Ascending aorta (tissue), 2 donors: ENCODE measurements around the gene ZFPL1. TPM values are rescaled to one million over a fixed set of nuclear protein-coding genes. Genes with fewer than 3 reads are reported as not detected.

Experiments used
- DNase-seq, 2 donors: peaks; one replicate each; pipeline ENCODE4 v3.0.0-alpha.2; 2019; ENCODE audit warnings: low spot score in 2 of 2
- H3K27ac ChIP-seq, 2 donors: fragments of 200-600 bp; sonication (generic); one replicate each; pipeline ENCODE4 v1.5.1; 2016 to 2017; ENCODE audit warnings: mild to moderate bottlenecking in 1 of 2
- H3K27me3 ChIP-seq: fragments of 200-600 bp; sonication (generic); one replicate; pipeline ENCODE4 v1.5.1; 2017
- H3K36me3 ChIP-seq, 2 donors: fragments of 200-600 bp; sonication (generic); one replicate each; pipeline ENCODE4 v1.5.1; 2016
- H3K4me1 ChIP-seq, 2 donors: fragments of 200-600 bp; sonication (generic); one replicate each; pipeline ENCODE4 v1.5.1; 2016 to 2017; ENCODE audit warnings: mild to moderate bottlenecking in 1 of 2
- H3K4me3 ChIP-seq, 2 donors: fragments of 200-600 bp; sonication (generic); one replicate each; pipeline ENCODE4 v1.5.1; 2016 to 2017; ENCODE audit warnings: mild to moderate bottlenecking in 1 of 2
- H3K9me3 ChIP-seq, 2 donors: fragments of 200-600 bp; sonication (generic); one replicate each; pipeline ENCODE4 v1.5.1; 2016
- CTCF ChIP-seq, 3 experiments: fragments of 200-600 bp in 2 of 3; fragments of 450-650 bp in 1 of 3; sonication (generic) in 2 of 3; IDR thresholded peaks; one replicate each; pipeline ENCODE4 v1.5.1; 2016 to 2019; ENCODE audit warnings: antibody characterized with exemption in 3 of 3, mild to moderate bottlenecking in 1 of 3, moderate library complexity in 1 of 3
- intact Hi-C: fragments of 100-400 bp; cut with DNase I; formaldehyde crosslinking; loops from one replicate; pipeline ENCODE4 v1.15.1; 2023
- total RNA-seq: library from RNA; depleted of rRNA; stranded (reverse); fragments of >200 nt; gene quantifications from one replicate; pipeline ENCODE4 v1.1.0, GENCODE V29; 2016

The ZFPL1 gene
- total RNA-seq, 1 donor from 2014 or later = 93.6 TPM

GRCh38 chr11:65104628-65105027 lies 20.6 kb downstream of the ZFPL1 start:
- Histone ChIP-seq H3K27me3 (no peaks in the 10 kb centered on the region), H3K36me3 (peaks cover 27% of the 10 kb centered on the region in 2 donors), H3K27ac (no peak overlapping the region), H3K4me1 (peaks cover 0 to 9% of the 10 kb centered on the region in 2 donors), H3K4me3 (no peak overlapping the region), H3K9me3 (no peaks in the 10 kb centered on the region)
- no peak for DNase-seq
- no peak for TF ChIP-seq CTCF (IDR thresholded peaks at IDR 0.05)
- intact Hi-C loops = no loop called here

GRCh38 chr11:65107078-65107477 lies 23.1 kb downstream of the ZFPL1 start:
- DNase-seq = no peak
- no peak overlapping the region for H3K27ac ChIP-seq
- intact Hi-C loops = no loop called here
- H3K4me1 ChIP-seq = peaks cover 8 to 19% of the 10 kb centered on the region in 2 donors
- TF ChIP-seq CTCF (IDR thresholded peaks at IDR 0.05) = no peak
- peaks cover 29% of the 10 kb centered on the region in 2 donors for H3K36me3 ChIP-seq
- H3K4me3 ChIP-seq = no peak overlapping the region
- no peaks in the 10 kb centered on the region for H3K27me3 ChIP-seq
- no peaks in the 10 kb centered on the region for H3K9me3 ChIP-seq

GRCh38 chr11:65107751-65108468 lies 23.9 kb downstream of the ZFPL1 start:
- TF ChIP-seq CTCF (IDR thresholded peaks at IDR 0.05) = no peak
- Histone ChIP-seq H3K4me3 (no peak overlapping the region), H3K27ac (no peak overlapping the region), H3K27me3 (no peaks in the 10 kb centered on the region), H3K9me3 (no peaks in the 10 kb centered on the region), H3K4me1 (peaks cover 11 to 19% of the 10 kb centered on the region in 2 donors), H3K36me3 (peaks cover 29% of the 10 kb centered on the region in 2 donors)
- DNase-seq = peak in 1 of 2 donors; percentile 56
- intact Hi-C loops = no loop called here

GRCh38 chr11:65108469-65109123 lies 24.6 kb downstream of the ZFPL1 start:
- no peak for TF ChIP-seq CTCF (IDR thresholded peaks at IDR 0.05)
- intact Hi-C loops = no loop called here
- no peak for DNase-seq
- Histone ChIP-seq H3K27ac (no peak overlapping the region), H3K36me3 (peaks cover 29% of the 10 kb centered on the region in 2 donors), H3K4me3 (no peak overlapping the region), H3K27me3 (no peaks in the 10 kb centered on the region), H3K9me3 (no peaks in the 10 kb centered on the region), H3K4me1 (peaks cover 16 to 25% of the 10 kb centered on the region in 2 donors)

- Histone ChIP-seq H3K9me3 (no peaks in the 10 kb centered on the region), H3K36me3 (peaks cover 29% of the 10 kb centered on the region in 2 donors), H3K4me1 (peaks cover 16 to 25% of the 10 kb centered on the region in 2 donors), H3K4me3 (no peak overlapping the region), H3K27ac (no peak overlapping the region), H3K27me3 (no peaks in the 10 kb centered on the region)
- intact Hi-C loops = loop anchor here (2.0 to 10.0 kb wide), 2 partner anchors 25 to 255 kb away; partner anchors contain the start of gene SYVN1
- DNase-seq = no peak
- no peak for TF ChIP-seq CTCF (IDR thresholded peaks at IDR 0.05)
Observed at GRCh38 chr11:65109231-65110198, 25.5 kb downstream of the ZFPL1 start.
